ENCODE results near the gene SLC5A9.

SLC5A9 gene

GRCh38 chr1:48222501-48223242 lies at the start of gene SLC5A9:
Gene SLC5A9, plus strand, starts transcription at chr1:48222716. Its CDS starts 21 bp downstream, at chr1:48222737.
- Histone ChIP-seq H3K9ac (ENCODE audit: low read length) (no peak within 1 kb of the TSS), H3K4me1 (ENCODE audit: control insufficient read depth, low read depth, low read length) (no peaks in the 10 kb centered on the region), H3K27me3 (ENCODE audit: control insufficient read depth, insufficient read depth, low read length) (no peaks in the 10 kb centered on the region), H3K9me3 (ENCODE audit: control insufficient read depth, low read depth, low read length) (no peaks in the 10 kb centered on the region), H3K36me3 (ENCODE audit: control insufficient read depth, low read depth, low read length) (no peaks in the 10 kb centered on the region), H3K4me3 (ENCODE audit: low read length) (no peak within 1 kb of the TSS), H3K27ac (ENCODE audit: low read length) (no peak within 1 kb of the TSS)

- H3K27ac ChIP-seq (ENCODE audit: low read length): no peak overlapping the region
- H3K4me3 ChIP-seq (ENCODE audit: low read length): no peak overlapping the region
- no peaks in the 10 kb centered on the region for H3K36me3 ChIP-seq (ENCODE audit: control insufficient read depth, low read depth, low read length)
- H3K9me3 ChIP-seq (ENCODE audit: control insufficient read depth, low read depth, low read length): no peaks in the 10 kb centered on the region
- H3K4me1 ChIP-seq (ENCODE audit: control insufficient read depth, low read depth, low read length): no peaks in the 10 kb centered on the region
- no peak overlapping the region for H3K9ac ChIP-seq (ENCODE audit: low read length)
- H3K27me3 ChIP-seq (ENCODE audit: control insufficient read depth, insufficient read depth, low read length): no peaks in the 10 kb centered on the region
Observed at GRCh38 chr1:48175116-48175515, 47.4 kb upstream of the SLC5A9 start.

DNA sequence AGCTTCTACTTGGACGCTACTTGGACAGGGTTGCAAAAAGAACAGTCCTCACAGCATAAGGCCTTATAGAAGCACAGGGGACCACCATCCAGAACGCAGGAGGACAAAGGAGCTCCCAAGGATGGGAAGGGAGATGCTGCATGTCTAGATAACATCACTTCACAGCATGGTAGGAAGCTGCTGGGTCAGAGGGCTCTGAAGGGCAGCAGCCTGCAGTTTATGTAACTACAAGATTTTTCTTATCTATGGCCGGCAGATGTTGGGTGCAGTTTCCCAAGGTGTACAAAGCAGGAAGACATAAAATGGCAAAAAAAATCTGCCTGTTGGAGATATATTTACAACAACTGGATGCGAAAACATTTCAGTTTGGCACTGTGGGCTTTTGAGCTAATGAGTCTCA lies 45.3 kb upstream of the SLC5A9 start:
- no peaks in the 10 kb centered on the region for H3K4me1 ChIP-seq (ENCODE audit: control insufficient read depth, low read depth, low read length)
- H3K4me3 ChIP-seq (ENCODE audit: low read length): no peak overlapping the region
- H3K27me3 ChIP-seq (ENCODE audit: control insufficient read depth, insufficient read depth, low read length): no peaks in the 10 kb centered on the region
- H3K9me3 ChIP-seq (ENCODE audit: control insufficient read depth, low read depth, low read length): no peaks in the 10 kb centered on the region
- no peak overlapping the region for H3K9ac ChIP-seq (ENCODE audit: low read length)
- no peaks in the 10 kb centered on the region for H3K36me3 ChIP-seq (ENCODE audit: control insufficient read depth, low read depth, low read length)
- no peak overlapping the region for H3K27ac ChIP-seq (ENCODE audit: low read length)

DNA sequence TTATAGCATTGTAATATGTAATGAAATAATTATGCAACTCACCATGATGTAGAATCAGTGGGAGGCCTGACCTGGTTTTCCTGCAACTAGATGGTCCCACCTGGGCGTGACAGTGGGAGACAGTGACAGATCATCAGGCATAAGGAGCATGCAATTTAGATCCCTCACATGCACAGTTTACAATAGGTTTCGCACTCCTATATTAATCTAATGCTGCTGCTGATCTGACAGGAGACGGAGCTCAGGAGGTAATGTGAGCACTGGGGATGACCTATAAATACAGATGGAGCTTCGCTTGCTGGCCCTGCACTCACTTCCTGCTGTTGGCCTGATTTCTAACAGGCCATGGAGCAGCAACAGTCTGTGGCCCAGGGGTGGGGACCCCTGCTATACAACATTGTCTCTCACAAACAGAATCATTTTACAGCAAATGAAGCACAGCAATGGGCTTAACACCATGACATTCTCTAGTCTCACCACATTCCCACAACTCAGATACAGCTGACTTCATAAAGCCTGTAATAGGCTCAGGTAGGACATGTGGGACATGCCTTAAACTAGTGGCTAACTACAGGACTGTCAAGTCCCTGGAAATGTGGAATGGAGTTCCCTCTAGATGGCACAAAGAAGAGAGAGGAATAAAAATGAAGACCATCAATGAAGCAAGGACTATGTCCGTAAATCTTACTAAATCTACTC lies 40.7 kb upstream of the SLC5A9 start:
- H3K4me3 ChIP-seq (ENCODE audit: low read length): no peak overlapping the region
- H3K36me3 ChIP-seq (ENCODE audit: control insufficient read depth, low read depth, low read length): no peaks in the 10 kb centered on the region
- H3K27me3 ChIP-seq (ENCODE audit: control insufficient read depth, insufficient read depth, low read length): no peaks in the 10 kb centered on the region
- H3K9me3 ChIP-seq (ENCODE audit: control insufficient read depth, low read depth, low read length): peaks cover 5% of the 10 kb centered on the region
- no peak overlapping the region for H3K27ac ChIP-seq (ENCODE audit: low read length)
- no peak overlapping the region for H3K9ac ChIP-seq (ENCODE audit: low read length)
- H3K4me1 ChIP-seq (ENCODE audit: control insufficient read depth, low read depth, low read length): no peaks in the 10 kb centered on the region

GRCh38 chr1:48182439-48182838 lies 40.1 kb upstream of the SLC5A9 start:
- peaks cover 11% of the 10 kb centered on the region for H3K9me3 ChIP-seq (ENCODE audit: control insufficient read depth, low read depth, low read length)

DNA sequence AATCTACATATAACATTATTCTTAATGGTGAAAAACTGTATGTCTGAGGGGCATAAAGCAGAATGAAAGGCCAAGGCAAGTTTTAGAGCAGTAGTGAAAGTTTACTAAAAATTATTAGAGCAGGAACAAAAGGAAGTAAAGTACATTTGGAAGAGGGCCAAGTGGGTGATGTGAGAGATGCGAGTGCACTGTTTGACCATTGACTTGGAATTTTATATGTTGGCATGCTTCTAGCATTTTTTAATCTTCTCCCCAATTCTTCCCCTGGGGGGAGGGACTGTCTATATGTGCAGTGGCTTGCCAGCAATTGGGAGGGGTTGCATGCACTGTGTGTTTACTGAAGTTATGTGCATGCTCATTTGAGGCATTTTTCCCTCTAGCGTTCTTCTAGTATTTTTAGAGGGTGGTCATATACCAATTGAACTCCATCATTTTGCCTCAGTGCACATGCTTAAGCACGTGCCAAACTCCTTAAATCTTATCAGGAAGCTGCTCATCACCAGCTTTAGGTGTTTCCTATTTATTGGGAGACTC lies 36.1 kb upstream of the SLC5A9 start:
- Histone ChIP-seq H3K36me3 (ENCODE audit: control insufficient read depth, low read depth, low read length) (no peaks in the 10 kb centered on the region), H3K9me3 (ENCODE audit: control insufficient read depth, low read depth, low read length) (peaks cover 33% of the 10 kb centered on the region), H3K27me3 (ENCODE audit: control insufficient read depth, insufficient read depth, low read length) (no peaks in the 10 kb centered on the region)

More at GRCh38 chr1:48182439-48182838, 40.1 kb upstream of the SLC5A9 start:
- H3K9ac ChIP-seq (ENCODE audit: low read length): no peak overlapping the region
- H3K36me3 ChIP-seq (ENCODE audit: control insufficient read depth, low read depth, low read length): no peaks in the 10 kb centered on the region
- no peaks in the 10 kb centered on the region for H3K4me1 ChIP-seq (ENCODE audit: control insufficient read depth, low read depth, low read length)
- H3K4me3 ChIP-seq (ENCODE audit: low read length): no peak overlapping the region
- no peak overlapping the region for H3K27ac ChIP-seq (ENCODE audit: low read length)
- no peaks in the 10 kb centered on the region for H3K27me3 ChIP-seq (ENCODE audit: control insufficient read depth, insufficient read depth, low read length)

DNA sequence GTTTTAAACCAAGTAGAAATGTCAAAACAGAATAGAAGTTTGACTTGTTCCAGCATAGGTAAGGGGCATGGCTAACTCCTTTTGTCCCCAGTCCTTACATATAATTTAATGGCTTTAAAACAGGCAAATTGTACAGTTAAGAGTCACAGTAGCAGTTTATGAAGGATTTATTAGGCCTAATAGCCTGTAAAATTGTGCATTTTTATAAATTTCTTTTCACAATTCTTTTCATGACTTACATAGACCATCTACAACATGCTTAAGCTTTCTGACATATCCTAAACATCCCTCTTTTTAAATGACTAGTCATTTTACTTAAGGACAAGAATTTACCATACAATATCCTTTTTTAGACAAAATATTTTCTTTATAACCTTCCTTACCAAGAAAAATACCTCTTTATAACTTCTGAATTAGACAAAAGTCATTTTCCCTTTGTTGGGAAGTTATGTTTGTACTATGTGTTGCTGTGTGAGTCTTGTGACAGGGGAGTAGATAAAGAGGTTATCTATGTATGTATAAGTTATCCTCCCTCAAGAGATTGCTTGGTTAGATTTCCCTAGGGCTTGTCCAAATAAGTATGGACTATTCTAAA lies 34.5 kb upstream of the SLC5A9 start:
- H3K9ac ChIP-seq (ENCODE audit: low read length): no peak overlapping the region
- no peak overlapping the region for H3K4me3 ChIP-seq (ENCODE audit: low read length)
- no peaks in the 10 kb centered on the region for H3K27me3 ChIP-seq (ENCODE audit: control insufficient read depth, insufficient read depth, low read length)
- no peaks in the 10 kb centered on the region for H3K36me3 ChIP-seq (ENCODE audit: control insufficient read depth, low read depth, low read length)
- no peak overlapping the region for H3K27ac ChIP-seq (ENCODE audit: low read length)
- H3K9me3 ChIP-seq (ENCODE audit: control insufficient read depth, low read depth, low read length): peaks cover 33% of the 10 kb centered on the region
- no peaks in the 10 kb centered on the region for H3K4me1 ChIP-seq (ENCODE audit: control insufficient read depth, low read depth, low read length)

More for the DNA sequence above, 36.1 kb upstream of the SLC5A9 start:
- H3K9ac ChIP-seq (ENCODE audit: low read length): no peak overlapping the region
- H3K4me3 ChIP-seq (ENCODE audit: low read length): no peak overlapping the region
- no peaks in the 10 kb centered on the region for H3K4me1 ChIP-seq (ENCODE audit: control insufficient read depth, low read depth, low read length)
- H3K27ac ChIP-seq (ENCODE audit: low read length): no peak overlapping the region

DNA sequence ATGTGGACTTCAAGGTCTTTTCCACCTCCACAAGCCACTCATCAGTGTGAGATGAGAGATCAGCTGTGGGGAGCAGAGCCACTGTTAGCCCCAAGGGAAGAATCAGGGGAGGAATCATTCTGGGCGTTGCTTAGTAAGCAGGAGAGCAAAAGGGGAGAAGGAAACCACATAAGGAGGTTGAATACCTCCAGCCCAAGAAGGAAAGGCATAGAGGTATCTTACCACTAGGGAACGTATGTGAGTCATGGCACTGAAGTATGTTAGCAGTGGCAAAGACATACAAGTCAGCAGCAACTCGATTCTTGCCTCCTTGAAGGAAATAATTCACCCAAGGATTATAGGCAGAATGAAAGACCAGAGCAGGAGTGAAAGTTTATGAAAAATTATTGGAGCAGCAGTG lies 31.6 kb upstream of the SLC5A9 start:
- Histone ChIP-seq H3K9ac (ENCODE audit: low read length) (no peak overlapping the region), H3K9me3 (ENCODE audit: control insufficient read depth, low read depth, low read length) (peaks cover 33% of the 10 kb centered on the region), H3K4me3 (ENCODE audit: low read length) (no peak overlapping the region), H3K27ac (ENCODE audit: low read length) (no peak overlapping the region), H3K36me3 (ENCODE audit: control insufficient read depth, low read depth, low read length) (no peaks in the 10 kb centered on the region), H3K4me1 (ENCODE audit: control insufficient read depth, low read depth, low read length) (no peaks in the 10 kb centered on the region), H3K27me3 (ENCODE audit: control insufficient read depth, insufficient read depth, low read length) (no peaks in the 10 kb centered on the region)

DNA sequence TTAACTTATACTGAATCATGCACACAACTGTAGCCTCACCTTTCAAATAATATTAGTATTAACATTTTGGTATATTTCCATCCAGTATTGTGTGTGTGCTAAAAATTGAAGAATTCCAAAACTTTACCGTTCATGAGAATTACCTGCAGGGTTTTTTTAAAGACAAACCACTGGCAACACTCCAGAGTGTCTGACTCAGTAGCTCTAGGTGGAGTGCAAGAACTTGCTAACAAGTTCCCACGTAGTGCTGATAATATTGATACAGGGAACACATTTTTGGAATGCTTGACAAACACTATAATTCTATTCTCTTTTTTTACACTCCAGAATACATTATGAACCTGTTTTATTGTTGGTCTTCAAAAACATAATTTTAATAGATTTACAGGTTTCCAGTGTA lies 27.7 kb upstream of the SLC5A9 start:
- Histone ChIP-seq H3K27ac (ENCODE audit: low read length) (no peak overlapping the region), H3K4me1 (ENCODE audit: control insufficient read depth, low read depth, low read length) (no peaks in the 10 kb centered on the region), H3K36me3 (ENCODE audit: control insufficient read depth, low read depth, low read length) (no peaks in the 10 kb centered on the region), H3K27me3 (ENCODE audit: control insufficient read depth, insufficient read depth, low read length) (no peaks in the 10 kb centered on the region), H3K9me3 (ENCODE audit: control insufficient read depth, low read depth, low read length) (peaks cover 3% of the 10 kb centered on the region), H3K9ac (ENCODE audit: low read length) (no peak overlapping the region), H3K4me3 (ENCODE audit: low read length) (no peak overlapping the region)

- Histone ChIP-seq H3K27ac (ENCODE audit: low read length) (no peak overlapping the region), H3K27me3 (ENCODE audit: control insufficient read depth, insufficient read depth, low read length) (no peaks in the 10 kb centered on the region), H3K9me3 (ENCODE audit: control insufficient read depth, low read depth, low read length) (peaks cover under 1% of the 10 kb centered on the region), H3K9ac (ENCODE audit: low read length) (no peak overlapping the region), H3K4me3 (ENCODE audit: low read length) (no peak overlapping the region), H3K4me1 (ENCODE audit: control insufficient read depth, low read depth, low read length) (no peaks in the 10 kb centered on the region), H3K36me3 (ENCODE audit: control insufficient read depth, low read depth, low read length) (no peaks in the 10 kb centered on the region)
Observed at GRCh38 chr1:48196237-48196636, 26.3 kb upstream of the SLC5A9 start.

GRCh38 chr1:48198970-48199369 lies 23.5 kb upstream of the SLC5A9 start:
- Histone ChIP-seq H3K27ac (ENCODE audit: low read length) (no peak overlapping the region), H3K9me3 (ENCODE audit: control insufficient read depth, low read depth, low read length) (no peaks in the 10 kb centered on the region), H3K36me3 (ENCODE audit: control insufficient read depth, low read depth, low read length) (no peaks in the 10 kb centered on the region), H3K27me3 (ENCODE audit: control insufficient read depth, insufficient read depth, low read length) (no peaks in the 10 kb centered on the region), H3K9ac (ENCODE audit: low read length) (no peak overlapping the region), H3K4me3 (ENCODE audit: low read length) (no peak overlapping the region), H3K4me1 (ENCODE audit: control insufficient read depth, low read depth, low read length) (no peaks in the 10 kb centered on the region)
